Adrenal gland (tissue), 5 donors: ENCODE results near the gene DYNLL1.
A peak's percentile ranks its signal among the peaks of the same experiment; 100 is the strongest.

Experiments used
- CTCF ChIP-seq, 6 experiments: fragments of 450-650 bp in 4 of 6; fragments of 200-600 bp in 2 of 6; sonication (generic) in 1 of 6; IDR thresholded peaks; 1 replicate in 5 of 6; 2 replicates in 1 of 6; pipeline versions ENCODE4 v1.5.1 to v1.8.0; 2016 to 2021; ENCODE audit warnings: antibody characterized with exemption in 6 of 6, mild to moderate bottlenecking in 2 of 6, moderate library complexity in 1 of 6
- POLR2A ChIP-seq, 2 donors: fragments of 450-650 bp; IDR thresholded peaks; one replicate each; pipeline ENCODE4 v1.6.1; 2017; ENCODE audit warnings: antibody characterized with exemption in 2 of 2, mild to moderate bottlenecking in 2 of 2, moderate library complexity in 1 of 2
- donor health status: DM: no; HTN: no; CAD: no.

GRCh38 chr12:120457133-120457532, 38.8 kb upstream of the DYNLL1 start:
- TF ChIP-seq POLR2A (IDR thresholded peaks at IDR 0.05), result no peak
- peak in 1 of 6 experiments; percentile 9 for TF ChIP-seq CTCF (IDR thresholded peaks at IDR 0.05)
